Mammary epithelial cell (primary cell): ENCODE data around the gene RGS19.

ENCODE experiments used
- EZH2 ChIP-seq: IDR thresholded peaks from 2 replicates; pipeline ENCODE4 v1.6.1; 2012; ENCODE audit warnings: low read length, inconsistent platforms, borderline replicate concordance
- TF ChIP-seq, protein P1 (sequence below), 2 donors: IDR thresholded peaks in 1 of 2; conservative IDR thresholded peaks in 1 of 2; 2 replicates each; pipeline ENCODE4 v1.5.1; 2011 to 2012; ENCODE audit warnings: inconsistent platforms in 2 of 2, low read length in 2 of 2, mild to moderate bottlenecking in 2 of 2, control low read depth in 1 of 2, low read depth in 1 of 2; ENCODE audit not compliant: insufficient read depth in 1 of 2; ENCODE audit errors: extremely low read depth in 1 of 2

DNA sequence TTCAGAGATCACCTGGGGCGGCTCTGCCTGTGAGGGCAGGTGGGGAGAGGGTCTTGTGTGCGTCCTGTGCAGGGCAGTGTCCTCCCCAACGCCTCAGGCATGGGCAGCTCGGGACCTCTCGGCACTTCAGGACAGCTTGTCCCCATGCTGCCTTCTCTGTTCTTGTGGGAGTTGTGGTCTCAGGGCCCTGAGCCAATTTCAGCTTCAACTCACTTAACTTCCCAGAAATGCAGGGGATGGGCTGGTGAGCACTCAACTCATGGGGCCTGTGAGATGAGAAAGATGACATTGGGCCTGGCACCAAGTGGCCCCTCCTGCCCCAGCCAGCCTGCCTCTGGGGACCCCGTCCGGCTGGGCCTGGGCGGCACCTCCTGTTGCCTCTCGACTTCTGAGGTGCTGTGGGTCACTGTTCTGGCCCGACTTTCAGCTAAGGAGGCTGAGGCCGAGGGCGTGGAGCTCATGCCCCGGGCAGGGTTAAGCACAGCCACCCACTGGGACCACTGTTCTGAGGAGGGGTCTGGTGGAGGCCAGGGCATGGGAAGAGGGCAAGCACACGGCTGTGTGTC lies 6.7 kb downstream of the RGS19 start:
- TF ChIP-seq, protein P1, sequence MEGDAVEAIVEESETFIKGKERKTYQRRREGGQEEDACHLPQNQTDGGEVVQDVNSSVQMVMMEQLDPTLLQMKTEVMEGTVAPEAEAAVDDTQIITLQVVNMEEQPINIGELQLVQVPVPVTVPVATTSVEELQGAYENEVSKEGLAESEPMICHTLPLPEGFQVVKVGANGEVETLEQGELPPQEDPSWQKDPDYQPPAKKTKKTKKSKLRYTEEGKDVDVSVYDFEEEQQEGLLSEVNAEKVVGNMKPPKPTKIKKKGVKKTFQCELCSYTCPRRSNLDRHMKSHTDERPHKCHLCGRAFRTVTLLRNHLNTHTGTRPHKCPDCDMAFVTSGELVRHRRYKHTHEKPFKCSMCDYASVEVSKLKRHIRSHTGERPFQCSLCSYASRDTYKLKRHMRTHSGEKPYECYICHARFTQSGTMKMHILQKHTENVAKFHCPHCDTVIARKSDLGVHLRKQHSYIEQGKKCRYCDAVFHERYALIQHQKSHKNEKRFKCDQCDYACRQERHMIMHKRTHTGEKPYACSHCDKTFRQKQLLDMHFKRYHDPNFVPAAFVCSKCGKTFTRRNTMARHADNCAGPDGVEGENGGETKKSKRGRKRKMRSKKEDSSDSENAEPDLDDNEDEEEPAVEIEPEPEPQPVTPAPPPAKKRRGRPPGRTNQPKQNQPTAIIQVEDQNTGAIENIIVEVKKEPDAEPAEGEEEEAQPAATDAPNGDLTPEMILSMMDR (conservative IDR thresholded peaks at IDR 0.05 in 1 of 2, IDR thresholded peaks at IDR 0.05 in 1 of 2; ENCODE audit: extremely low read depth in 1 of 2, insufficient read depth in 1 of 2, low read depth in 1 of 2, low read length in 2 of 2) = no peak
- no peak for TF ChIP-seq EZH2
